Calu3 (cell line): Measurements from ENCODE around the gene CUL9. TPM values are rescaled to one million over a fixed set of nuclear protein-coding genes. Genes with fewer than 3 reads are reported as not detected.

Experiments
- BruUV-seq: library from RNA; stranded (reverse); fragments of 400-500 nt; replicated peaks from 2 replicates; lab custom pipeline; 2021; lab: Mats Ljungman, UMichigan
- CTCF ChIA-PET: fragments of 300-600 bp; sonication (Branson Sonifier 250); formaldehyde crosslinking; loops from one replicate; lab custom pipeline; 2022; ENCODE audit warnings: antibody characterized with exemption; lab: Charles Lee
- DNase-seq: peaks from one replicate; pipeline ENCODE4 v3.0.0; 2022
- H3K27ac Mint-ChIP-seq: one replicate; pipeline ENCODE4 v1.8.0; 2022; ENCODE audit warnings: mixed read lengths; ENCODE audit not compliant: unreplicated experiment
- H3K27me3 Mint-ChIP-seq: one replicate; pipeline ENCODE4 v1.8.0; 2022; ENCODE audit warnings: mixed read lengths; ENCODE audit not compliant: unreplicated experiment
- H3K36me3 Mint-ChIP-seq: one replicate; pipeline ENCODE4 v1.8.0; 2022; ENCODE audit warnings: mild to moderate bottlenecking, moderate library complexity, mixed read lengths; ENCODE audit not compliant: insufficient read depth, unreplicated experiment
- H3K4me1 Mint-ChIP-seq: one replicate; pipeline ENCODE4 v1.8.0; 2022; ENCODE audit warnings: mild to moderate bottlenecking, low read depth, mixed read lengths; ENCODE audit not compliant: unreplicated experiment
- H3K4me3 Mint-ChIP-seq: one replicate; pipeline ENCODE4 v1.8.0; 2022; ENCODE audit warnings: mild to moderate bottlenecking, low read depth, moderate library complexity, mixed read lengths; ENCODE audit not compliant: unreplicated experiment
- H3K9me3 Mint-ChIP-seq: one replicate; pipeline ENCODE4 v1.8.0; 2022; ENCODE audit warnings: low read depth, mixed read lengths; ENCODE audit not compliant: unreplicated experiment
- intact Hi-C: fragments of 100-400 bp; cut with micrococcal nuclease; formaldehyde crosslinking; loops from one replicate; pipeline ENCODE4 v1.10.0; 2022; ENCODE audit not compliant: unreplicated experiment
- total RNA-seq: library from RNA; stranded (reverse); gene quantifications from 2 replicates; pipeline ENCODE4 v1.2.3, GENCODE V29; 2022
- TF ChIP-seq, protein P1 (sequence below): fragments of 200-600 bp; IDR thresholded peaks from one replicate; pipeline ENCODE4 v1.8.0; 2022; ENCODE audit warnings: antibody characterized with exemption; ENCODE audit not compliant: unreplicated experiment

CUL9 gene
- total RNA-seq, 1 experiment from 2014 or later: 73.1 TPM

DNA sequence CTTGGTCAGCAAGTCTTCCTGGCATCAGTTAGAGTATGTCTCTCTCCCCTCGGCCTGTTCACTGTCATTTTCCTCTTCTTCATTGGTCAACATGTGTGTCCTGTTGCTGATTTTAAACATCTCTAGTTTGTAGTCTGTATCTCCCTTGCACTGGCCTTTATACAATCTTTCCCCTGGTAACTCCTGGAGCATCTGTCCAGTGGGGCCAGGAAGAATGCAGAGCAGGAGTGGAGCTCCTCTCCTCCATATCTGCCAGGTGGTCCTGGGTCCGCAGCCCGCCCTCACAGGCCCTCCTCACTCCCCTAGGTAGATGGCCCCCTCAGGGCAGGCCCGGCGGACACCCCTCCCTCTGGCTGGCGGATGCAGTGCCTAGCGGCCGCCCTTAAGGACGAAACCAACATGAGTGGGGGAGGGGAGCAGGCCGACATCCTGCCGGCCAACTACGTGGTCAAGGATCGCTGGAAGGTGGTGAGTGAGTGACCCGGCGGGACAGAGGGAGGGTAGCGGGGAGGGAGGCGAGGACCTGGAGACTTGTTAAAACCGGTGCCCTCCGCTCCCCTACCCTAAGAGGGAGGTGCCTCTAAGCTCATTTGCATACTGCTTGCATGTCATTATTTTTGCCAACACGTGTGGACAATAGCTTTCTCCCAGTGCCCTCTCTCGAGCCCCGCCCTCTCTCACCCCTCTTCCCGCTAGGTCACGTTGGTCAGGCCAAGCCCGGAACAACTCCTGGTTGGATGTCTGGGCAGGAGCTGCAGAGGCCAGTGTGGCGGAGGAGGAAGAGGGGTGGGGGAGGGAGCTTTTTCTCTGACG is 64.5 kb downstream of the CUL9 start:
- no TSS peak for BruUV-seq
- CTCF ChIA-PET: interaction anchor here (0.5 to 1.3 kb wide), 10 partner anchors 8 to 543 kb away, joined by 3 to 12 read pairs (median 4); partner anchors contain the start of genes ABCC10, CUL9 and DNPH1
- peaks cover 17% of the 10 kb centered on the region for H3K36me3 Mint-ChIP-seq
- H3K27ac Mint-ChIP-seq: peak overlapping the region; percentile 32
- peak overlapping the region; percentile 73 for H3K4me3 Mint-ChIP-seq
- H3K4me1 Mint-ChIP-seq: peaks cover 10% of the 10 kb centered on the region
- TF ChIP-seq, protein P1, sequence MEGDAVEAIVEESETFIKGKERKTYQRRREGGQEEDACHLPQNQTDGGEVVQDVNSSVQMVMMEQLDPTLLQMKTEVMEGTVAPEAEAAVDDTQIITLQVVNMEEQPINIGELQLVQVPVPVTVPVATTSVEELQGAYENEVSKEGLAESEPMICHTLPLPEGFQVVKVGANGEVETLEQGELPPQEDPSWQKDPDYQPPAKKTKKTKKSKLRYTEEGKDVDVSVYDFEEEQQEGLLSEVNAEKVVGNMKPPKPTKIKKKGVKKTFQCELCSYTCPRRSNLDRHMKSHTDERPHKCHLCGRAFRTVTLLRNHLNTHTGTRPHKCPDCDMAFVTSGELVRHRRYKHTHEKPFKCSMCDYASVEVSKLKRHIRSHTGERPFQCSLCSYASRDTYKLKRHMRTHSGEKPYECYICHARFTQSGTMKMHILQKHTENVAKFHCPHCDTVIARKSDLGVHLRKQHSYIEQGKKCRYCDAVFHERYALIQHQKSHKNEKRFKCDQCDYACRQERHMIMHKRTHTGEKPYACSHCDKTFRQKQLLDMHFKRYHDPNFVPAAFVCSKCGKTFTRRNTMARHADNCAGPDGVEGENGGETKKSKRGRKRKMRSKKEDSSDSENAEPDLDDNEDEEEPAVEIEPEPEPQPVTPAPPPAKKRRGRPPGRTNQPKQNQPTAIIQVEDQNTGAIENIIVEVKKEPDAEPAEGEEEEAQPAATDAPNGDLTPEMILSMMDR: no peak
- H3K9me3 Mint-ChIP-seq: no peaks in the 10 kb centered on the region
- peaks cover 25% of the 10 kb centered on the region for H3K27me3 Mint-ChIP-seq
- peak; percentile 84 for DNase-seq
- intact Hi-C loops: no loop called here

DNA sequence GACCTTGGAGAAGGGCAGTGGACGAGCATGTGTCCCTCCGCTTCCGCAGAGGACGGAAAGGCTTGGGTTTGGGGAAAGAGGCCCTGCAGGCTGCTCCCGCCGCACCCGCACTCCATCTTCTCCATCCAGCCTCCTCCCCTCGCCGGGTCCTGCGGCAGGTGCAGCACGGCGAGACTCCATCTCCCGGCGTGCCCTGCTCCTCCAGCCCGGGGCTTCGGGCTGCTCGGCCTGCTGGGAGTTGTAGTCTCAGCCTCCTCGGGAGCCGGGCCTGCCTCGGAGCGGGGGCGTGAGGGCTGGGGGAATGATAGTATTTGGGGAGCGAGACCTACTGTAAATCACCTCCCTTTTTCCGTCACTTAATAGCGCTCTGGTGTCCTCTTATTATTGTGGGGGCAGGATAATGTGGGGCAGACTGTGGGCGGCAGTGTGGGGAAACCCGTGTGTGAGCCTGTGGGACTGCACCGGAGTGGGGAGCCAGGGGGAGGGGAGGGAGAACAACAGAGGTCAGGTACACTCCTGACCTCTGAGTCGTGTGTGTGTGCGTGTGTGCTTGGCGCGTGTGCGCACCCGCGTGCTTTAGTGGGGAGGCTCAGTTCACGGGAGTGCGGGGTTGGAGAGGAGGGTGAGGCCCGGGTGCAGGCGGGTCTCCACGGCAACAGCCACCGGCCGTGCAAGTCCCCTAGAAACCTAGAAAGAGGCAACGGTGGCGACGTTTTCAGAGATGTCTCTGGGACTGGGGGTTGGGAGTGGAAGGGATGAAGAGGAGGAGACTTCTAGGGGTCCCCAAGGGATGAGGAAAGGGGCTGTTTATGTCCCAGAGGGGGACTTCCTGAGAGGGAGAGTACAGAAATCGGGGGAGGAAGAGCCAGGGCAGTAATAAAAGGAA is 65.4 kb downstream of the CUL9 start:
- peak overlapping the region; percentile 73 for H3K4me3 Mint-ChIP-seq
- CTCF ChIA-PET: interaction anchor here (0.6 to 1.3 kb wide), 9 partner anchors 16 to 542 kb away, joined by 3 to 12 read pairs (median 3); partner anchors contain the start of genes ABCC10, CUL9 and DNPH1
- peak overlapping the region; percentile 32 for H3K27ac Mint-ChIP-seq
- H3K27me3 Mint-ChIP-seq: peaks cover 33% of the 10 kb centered on the region
- H3K4me1 Mint-ChIP-seq: peaks cover 15% of the 10 kb centered on the region
- peak; percentile 94 for DNase-seq
- BruUV-seq: no TSS peak
- no peaks in the 10 kb centered on the region for H3K9me3 Mint-ChIP-seq
- TF ChIP-seq, protein P1: no peak
- peaks cover 17% of the 10 kb centered on the region for H3K36me3 Mint-ChIP-seq
- intact Hi-C loops: no loop called here

DNA sequence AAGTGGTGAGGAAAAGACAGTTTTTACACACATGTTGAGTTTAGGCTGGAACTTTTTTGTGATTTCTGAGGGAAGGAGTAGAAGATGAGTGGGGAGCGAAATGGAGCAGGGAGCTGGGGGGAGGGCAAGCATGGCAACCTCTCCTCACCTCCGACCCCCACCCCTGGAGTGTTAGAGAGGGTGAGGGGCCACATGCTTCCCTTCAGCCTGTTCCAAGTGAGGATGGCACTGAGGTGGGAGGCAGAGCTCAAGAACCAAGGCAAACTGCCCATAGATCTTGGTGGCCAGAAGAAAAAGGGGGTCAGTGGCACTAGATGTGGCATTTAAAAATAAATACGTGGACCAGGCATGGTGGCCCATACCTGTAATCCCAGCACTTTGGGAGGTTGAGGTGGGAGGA is 66.1 kb downstream of the CUL9 start:
- Mint-ChIP-seq H3K4me3 (no peak overlapping the region), H3K9me3 (no peaks in the 10 kb centered on the region), H3K27ac (no peak overlapping the region), H3K27me3 (peaks cover 41% of the 10 kb centered on the region), H3K4me1 (peaks cover 15% of the 10 kb centered on the region), H3K36me3 (peaks cover 17% of the 10 kb centered on the region)
- DNase-seq: no peak
- CTCF ChIA-PET: no interaction called here
- TF ChIP-seq, protein P1: no peak
- intact Hi-C loops: no loop called here
- BruUV-seq: no TSS peak

DNA sequence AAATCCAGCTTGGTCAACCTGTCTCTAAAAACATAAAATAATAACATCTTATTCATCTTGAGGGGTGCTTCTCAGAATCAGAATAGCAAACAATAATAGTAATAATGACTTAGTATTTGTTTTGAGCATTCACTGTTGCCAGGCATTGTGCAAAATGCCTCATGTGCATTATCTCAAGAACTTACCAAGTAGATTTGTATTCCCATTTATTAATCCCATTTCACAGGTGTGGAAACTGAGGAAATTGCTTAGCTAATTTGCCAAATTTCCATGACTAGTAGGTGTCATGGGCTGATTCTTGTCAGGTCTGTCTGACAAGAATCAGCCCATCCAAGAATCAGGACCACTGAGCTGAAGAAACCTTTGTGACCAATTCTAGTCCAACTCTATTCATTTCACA is 66.8 kb downstream of the CUL9 start:
- CTCF ChIA-PET: no interaction called here

More for the DNA sequence above, 66.8 kb downstream of the CUL9 start:
- Mint-ChIP-seq H3K27ac (no peak overlapping the region), H3K4me1 (peaks cover 15% of the 10 kb centered on the region), H3K9me3 (no peaks in the 10 kb centered on the region), H3K36me3 (peaks cover 17% of the 10 kb centered on the region), H3K27me3 (peaks cover 47% of the 10 kb centered on the region), H3K4me3 (no peak overlapping the region)
- TF ChIP-seq, protein P1: no peak
- no peak for DNase-seq
- no TSS peak for BruUV-seq
- intact Hi-C loops: no loop called here
